Nephron progenitor cell (in vitro differentiated cells): ENCODE results near the gene HEPN1.

Experiments used
- DNase-seq: peaks from one replicate; pipeline ENCODE4 v3.0.0; 2021
- H3K27ac Mint-ChIP-seq: 2 replicates; pipeline ENCODE4 v1.8.0; 2021; ENCODE audit warnings: mild to moderate bottlenecking, moderate library complexity, mixed read lengths
- H3K27me3 Mint-ChIP-seq: 2 replicates; pipeline ENCODE4 v1.8.0; 2021; ENCODE audit warnings: mild to moderate bottlenecking, low read depth, mixed read lengths; ENCODE audit not compliant: poor library complexity
- H3K36me3 Mint-ChIP-seq: 2 replicates; pipeline ENCODE4 v1.8.0; 2021; ENCODE audit warnings: low read depth, mixed read lengths
- H3K4me1 Mint-ChIP-seq: 2 replicates; pipeline ENCODE4 v1.8.0; 2021; ENCODE audit warnings: mixed read lengths
- H3K4me3 Mint-ChIP-seq: 2 replicates; pipeline ENCODE4 v1.8.0; 2021; ENCODE audit warnings: mild to moderate bottlenecking, moderate library complexity, mixed read lengths
- H3K9me3 Mint-ChIP-seq: 2 replicates; pipeline ENCODE4 v1.8.0; 2021; ENCODE audit warnings: mild to moderate bottlenecking, moderate library complexity, mixed read lengths
- CTCF ChIP-seq: fragments of 200-600 bp; sonication (generic); IDR thresholded peaks from 2 replicates; pipeline ENCODE4 v1.5.0; 2021; ENCODE audit warnings: antibody characterized with exemption

HEPN1 gene

GRCh38 chr11:124918950-124919349, at the start of gene HEPN1:
HEPN1 (plus strand) TSS chr11:124919250.
- H3K27me3 Mint-ChIP-seq = peaks cover 61% of the 10 kb centered on the region
- no peak within 1 kb of the TSS for H3K27ac Mint-ChIP-seq
- no peak for DNase-seq
- no peak for TF ChIP-seq CTCF
- no peak within 1 kb of the TSS for H3K4me3 Mint-ChIP-seq
- peaks cover 3% of the 10 kb centered on the region for H3K4me1 Mint-ChIP-seq
- H3K36me3 Mint-ChIP-seq = peaks cover 3% of the 10 kb centered on the region
- peaks cover 28% of the 10 kb centered on the region for H3K9me3 Mint-ChIP-seq

GRCh38 chr11:124869331-124869730, 49.7 kb upstream of the HEPN1 start:
- Mint-ChIP-seq H3K4me1 (peaks cover 21% of the 10 kb centered on the region), H3K27ac (no peak overlapping the region), H3K4me3 (no peak overlapping the region), H3K9me3 (no peaks in the 10 kb centered on the region), H3K36me3 (no peaks in the 10 kb centered on the region), H3K27me3 (peaks cover 100% of the 10 kb centered on the region)
- DNase-seq = no peak
- no peak for TF ChIP-seq CTCF

GRCh38 chr11:124869856-124870387, 49.1 kb upstream of the HEPN1 start:
- Mint-ChIP-seq H3K36me3 (no peaks in the 10 kb centered on the region), H3K9me3 (no peaks in the 10 kb centered on the region), H3K27me3 (peaks cover 100% of the 10 kb centered on the region), H3K27ac (no peak overlapping the region), H3K4me1 (peaks cover 21% of the 10 kb centered on the region), H3K4me3 (no peak overlapping the region)
- TF ChIP-seq CTCF = no peak
- DNase-seq = no peak

- DNase-seq = no peak
- Mint-ChIP-seq H3K4me3 (no peak overlapping the region), H3K4me1 (peaks cover 22% of the 10 kb centered on the region), H3K36me3 (no peaks in the 10 kb centered on the region), H3K9me3 (no peaks in the 10 kb centered on the region), H3K27me3 (peaks cover 100% of the 10 kb centered on the region), H3K27ac (no peak overlapping the region)
- TF ChIP-seq CTCF = no peak
Measured at GRCh38 chr11:124870430-124870829, 48.6 kb upstream of the HEPN1 start.

- Mint-ChIP-seq H3K9me3 (no peaks in the 10 kb centered on the region), H3K36me3 (no peaks in the 10 kb centered on the region)
- DNase-seq = no peak
Measured at GRCh38 chr11:124872280-124872679, 46.8 kb upstream of the HEPN1 start.

More at GRCh38 chr11:124872280-124872679, 46.8 kb upstream of the HEPN1 start:
- no peak for TF ChIP-seq CTCF
- H3K27ac Mint-ChIP-seq = no peak overlapping the region
- H3K4me3 Mint-ChIP-seq = no peak overlapping the region
- peaks cover 91% of the 10 kb centered on the region for H3K27me3 Mint-ChIP-seq
- peaks cover 30% of the 10 kb centered on the region for H3K4me1 Mint-ChIP-seq
